Adrenal gland (tissue), 5 donors: Measurements from ENCODE around the gene TMEM175.

ENCODE experiments used
- CTCF ChIP-seq, 6 experiments: fragments of 450-650 bp in 4 of 6; fragments of 200-600 bp in 2 of 6; sonication (generic) in 1 of 6; IDR thresholded peaks; 1 replicate in 5 of 6; 2 replicates in 1 of 6; pipeline versions ENCODE4 v1.5.1 to v1.8.0; 2016 to 2021; ENCODE audit warnings: antibody characterized with exemption in 6 of 6, mild to moderate bottlenecking in 2 of 6, moderate library complexity in 1 of 6
- POLR2A ChIP-seq, 2 donors: fragments of 450-650 bp; IDR thresholded peaks; one replicate each; pipeline ENCODE4 v1.6.1; 2017; ENCODE audit warnings: antibody characterized with exemption in 2 of 2, mild to moderate bottlenecking in 2 of 2, moderate library complexity in 1 of 2
- donor health status: DM: no; HTN: no; CAD: no.

- TF ChIP-seq CTCF (IDR thresholded peaks at IDR 0.05): no peak
- no peak for TF ChIP-seq POLR2A (IDR thresholded peaks at IDR 0.05)
Measured at GRCh38 chr4:909131-909571, 23.1 kb upstream of the TMEM175 start.
